ENCODE measurements around the gene OGG1. TPM values are rescaled to one million over a fixed set of nuclear protein-coding genes. Genes with fewer than 3 reads are reported as not detected.

OGG1 gene
- total RNA-seq, 1 donor = 32.1 TPM

GRCh38 chr3:9757427-9757826, 7.7 kb downstream of the OGG1 start:
- no peak overlapping the region for H3K4me3 ChIP-seq (ENCODE audit: low read depth, low read length)
- DNase-seq (ENCODE audit: low read depth) = no peak
- TF ChIP-seq CTCF (IDR thresholded peaks at IDR 0.05; ENCODE audit: insufficient read depth, low read length) = no peak

GRCh38 chr3:9760779-9761505, 11.2 kb downstream of the OGG1 start:
- no peak for DNase-seq (ENCODE audit: low read depth)
- no peak for TF ChIP-seq CTCF (IDR thresholded peaks at IDR 0.05; ENCODE audit: insufficient read depth, low read length)
- H3K4me3 ChIP-seq (ENCODE audit: low read depth, low read length) = no peak overlapping the region

GRCh38 chr3:9761919-9762318, 12.2 kb downstream of the OGG1 start:
- TF ChIP-seq CTCF (IDR thresholded peaks at IDR 0.05; ENCODE audit: insufficient read depth, low read length) = no peak
- H3K4me3 ChIP-seq (ENCODE audit: low read depth, low read length) = no peak overlapping the region
- no peak for DNase-seq (ENCODE audit: low read depth)

- no peak for DNase-seq (ENCODE audit: low read depth)
- TF ChIP-seq CTCF (IDR thresholded peaks at IDR 0.05; ENCODE audit: insufficient read depth, low read length) = no peak
These were observed 13.1 kb downstream of the OGG1 start for GRCh38 chr3:9762871-9763270.

GRCh38 chr3:9765865-9766264, 16.1 kb downstream of the OGG1 start:
- H3K4me3 ChIP-seq (ENCODE audit: low read depth, low read length) = no peak overlapping the region
- no peak for TF ChIP-seq CTCF (IDR thresholded peaks at IDR 0.05; ENCODE audit: insufficient read depth, low read length)
- DNase-seq (ENCODE audit: low read depth) = no peak

More at GRCh38 chr3:9762871-9763270, 13.1 kb downstream of the OGG1 start:
- no peak overlapping the region for H3K4me3 ChIP-seq (ENCODE audit: low read depth, low read length)

GRCh38 chr3:9767418-9767817, 17.7 kb downstream of the OGG1 start:
- no peak overlapping the region for H3K4me3 ChIP-seq (ENCODE audit: low read depth, low read length)
- no peak for TF ChIP-seq CTCF (IDR thresholded peaks at IDR 0.05; ENCODE audit: insufficient read depth, low read length)
- no peak for DNase-seq (ENCODE audit: low read depth)

All from fibroblast of the aortic adventitia (primary cell).